GM18868 (cell line): Measurements from ENCODE around the gene SYNGR3.
"Not testable (repeated sequence)": the region's sequence is repeated elsewhere in the genome, so short reads cannot be mapped to it uniquely, and the experiment has no call there.

ENCODE experiments used
- ATAC-seq: cut with Tn5 transposase; IDR thresholded peaks from one replicate; pipeline ENCODE4 v1.9.1; 2021; ENCODE audit warnings: mild to moderate bottlenecking, moderate library complexity; ENCODE audit not compliant: unreplicated experiment

SYNGR3 gene

DNA sequence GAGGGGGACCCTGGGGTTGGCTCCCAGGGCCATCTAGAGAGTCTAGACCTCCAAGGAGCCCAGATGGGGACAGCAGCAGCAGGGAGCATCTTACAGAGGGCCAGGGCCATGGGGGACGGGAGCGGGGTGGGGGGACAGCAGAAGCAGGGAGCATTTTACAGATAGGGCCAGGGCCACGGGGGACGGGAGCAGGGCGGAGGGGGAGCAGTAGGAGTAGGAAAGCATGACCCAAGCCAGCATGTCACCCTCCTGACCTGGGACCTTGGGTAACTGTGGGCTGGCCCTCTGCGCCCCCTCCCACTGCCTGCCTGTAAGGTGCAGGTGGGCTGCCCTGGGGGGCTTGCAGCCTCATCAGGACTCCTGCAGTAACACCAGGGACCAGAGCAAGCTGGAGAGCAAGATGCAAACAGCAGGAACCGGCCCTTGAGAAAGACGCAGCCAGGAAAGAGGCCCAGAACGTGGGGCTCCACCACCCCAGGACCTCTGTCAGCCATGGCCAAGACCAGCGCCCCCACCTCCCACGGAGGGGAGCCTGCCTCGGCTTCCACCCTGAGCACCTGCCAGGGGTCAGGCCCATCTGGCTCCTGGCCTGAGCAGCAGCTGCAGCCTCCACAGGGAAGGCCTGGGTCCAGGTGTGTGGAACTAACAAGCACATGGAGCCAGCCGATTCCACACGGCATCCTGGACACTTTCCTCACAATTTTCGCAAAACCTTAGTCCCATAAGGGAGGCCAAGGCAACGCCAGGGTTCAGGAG is 17.5 kb downstream of the SYNGR3 start:
- no peak for ATAC-seq

DNA sequence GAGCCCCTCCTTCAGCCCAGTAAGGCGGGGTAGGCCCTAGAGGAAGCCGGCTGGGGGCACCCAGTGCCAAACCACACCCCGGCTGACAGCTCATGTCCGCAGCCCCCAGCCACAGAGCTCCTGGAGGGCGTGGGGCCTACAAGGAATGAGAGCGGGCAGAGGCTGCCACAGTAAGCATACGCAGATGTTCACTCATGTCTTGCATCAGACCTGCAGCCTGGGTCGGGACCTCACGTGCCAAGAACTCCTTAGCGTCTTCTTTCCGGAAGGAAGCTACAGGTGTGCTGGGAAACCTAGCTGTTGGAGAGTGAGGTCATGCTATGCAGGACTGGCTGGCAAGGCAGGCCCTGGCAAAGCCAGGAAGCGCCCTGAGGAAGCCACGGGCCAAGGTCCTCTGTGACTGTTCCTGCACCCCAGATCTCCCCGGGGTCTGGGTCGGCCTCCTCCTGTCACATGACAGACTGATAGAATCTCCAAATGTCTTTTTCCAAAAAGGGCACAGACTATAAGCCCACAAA is 18.3 kb downstream of the SYNGR3 start:
- ATAC-seq: no peak

DNA sequence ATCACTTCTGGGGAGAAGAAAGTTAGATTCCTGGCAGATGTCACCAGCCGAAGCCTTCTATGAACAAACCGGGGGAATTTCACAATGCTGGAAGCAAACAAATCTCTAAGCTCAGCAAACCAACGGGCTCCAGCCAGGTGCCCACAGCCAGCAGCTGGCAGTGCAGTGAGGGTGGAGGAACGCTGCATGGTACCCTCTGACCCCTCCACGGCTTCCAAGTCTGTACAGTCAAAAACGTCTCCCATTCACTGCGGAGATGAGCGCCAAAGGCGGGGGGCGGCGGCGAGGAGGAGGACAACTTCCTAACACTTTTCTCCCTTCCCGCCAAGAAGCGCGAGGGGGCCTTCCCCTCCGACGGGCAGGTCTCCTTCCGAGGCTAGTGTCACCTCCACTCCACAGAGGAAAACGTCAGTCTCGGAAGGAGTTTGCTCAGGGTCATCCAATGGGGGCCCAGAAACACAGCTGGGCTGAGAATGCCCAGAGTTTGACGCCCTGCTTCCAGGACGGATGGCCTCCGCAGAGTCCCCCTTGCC is 18.9 kb downstream of the SYNGR3 start:
- no peak for ATAC-seq

DNA sequence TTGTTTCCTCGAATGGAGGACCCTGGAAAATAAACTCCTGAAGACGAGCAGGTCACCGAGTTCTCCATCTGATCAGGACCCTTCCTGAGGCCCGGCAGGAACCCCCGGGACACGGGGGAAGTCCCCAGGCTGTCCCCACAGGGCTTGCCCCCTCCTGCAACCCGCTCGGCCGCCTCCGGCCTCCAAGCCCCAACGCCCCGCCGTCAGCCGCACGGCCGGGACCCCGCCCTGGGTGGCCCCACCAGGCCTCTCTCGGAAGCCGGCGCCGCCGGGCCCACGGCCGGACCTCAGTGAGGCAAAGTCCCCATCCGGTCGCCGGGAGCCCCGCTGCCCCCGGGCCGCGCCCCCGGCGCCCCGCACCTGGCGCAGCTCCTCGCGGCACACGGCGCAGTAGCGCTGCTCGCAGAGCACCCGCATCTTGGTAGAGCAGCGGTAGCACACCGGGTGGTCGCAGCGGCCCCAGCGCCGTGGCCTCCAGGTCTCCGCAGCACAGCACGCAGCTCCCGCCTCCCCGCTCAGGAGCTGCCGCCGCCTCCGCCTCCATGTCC is 19.5 kb downstream of the SYNGR3 start:
- ATAC-seq: peak; percentile 29

DNA sequence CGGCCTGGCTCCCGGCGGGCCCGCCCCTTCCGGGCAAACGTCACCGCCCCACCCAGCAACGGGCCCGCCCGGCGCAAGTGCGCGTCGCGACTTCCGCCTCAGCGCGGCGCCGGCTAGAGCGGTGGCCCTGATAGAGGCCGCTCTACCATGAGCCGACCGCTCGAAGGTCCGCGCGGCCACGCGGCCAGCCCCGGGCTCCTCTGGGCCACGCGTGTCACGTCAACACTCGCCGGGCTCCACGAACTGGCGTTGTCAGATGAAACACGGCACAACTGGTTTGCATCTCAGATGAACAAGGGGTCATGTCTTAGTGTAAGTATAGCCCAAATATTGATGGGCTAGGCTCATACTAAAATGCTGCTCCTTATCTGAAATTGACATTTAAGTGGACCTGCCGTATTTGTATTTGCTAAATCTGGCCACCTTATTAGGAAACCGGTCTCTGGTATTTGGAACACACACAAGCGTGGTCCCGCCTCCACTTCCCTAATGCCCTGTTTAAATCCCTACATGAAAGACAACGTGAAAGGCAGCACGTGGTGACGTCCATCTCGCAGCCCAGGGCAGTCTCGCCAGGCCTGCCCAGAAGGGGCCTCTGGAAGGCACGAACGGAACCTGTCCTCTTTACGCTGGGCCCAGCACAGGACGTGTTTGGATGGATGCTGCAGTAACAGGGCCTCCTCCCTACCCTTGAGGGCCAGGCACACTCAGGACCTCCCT is 20.2 kb downstream of the SYNGR3 start, which contains the start of gene ZNF598:
TSS of gene ZNF598 (minus strand) at position 31 of the 720 bp plus-strand sequence.
- ATAC-seq: peak; percentile 90

DNA sequence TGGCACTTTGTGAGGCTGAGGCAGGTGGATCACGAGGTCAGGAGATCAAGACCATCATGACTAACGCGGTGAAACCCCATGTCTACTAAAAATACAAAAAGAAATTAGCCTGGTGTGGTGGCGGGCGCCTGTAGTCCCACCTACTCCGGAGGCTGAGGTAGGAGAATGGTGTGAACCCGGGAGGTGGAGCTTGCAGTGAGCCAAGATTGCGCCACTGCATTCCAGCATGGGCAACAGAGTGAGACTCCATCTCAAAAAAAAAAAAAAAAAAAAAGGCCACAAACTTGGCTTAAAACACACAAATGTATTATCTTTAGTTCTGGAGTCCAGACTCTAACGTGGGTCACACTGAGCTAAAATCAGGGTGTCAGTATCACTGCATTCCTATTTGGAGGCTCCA is 22.0 kb downstream of the SYNGR3 start:
- not testable (repeated sequence) for ATAC-seq

DNA sequence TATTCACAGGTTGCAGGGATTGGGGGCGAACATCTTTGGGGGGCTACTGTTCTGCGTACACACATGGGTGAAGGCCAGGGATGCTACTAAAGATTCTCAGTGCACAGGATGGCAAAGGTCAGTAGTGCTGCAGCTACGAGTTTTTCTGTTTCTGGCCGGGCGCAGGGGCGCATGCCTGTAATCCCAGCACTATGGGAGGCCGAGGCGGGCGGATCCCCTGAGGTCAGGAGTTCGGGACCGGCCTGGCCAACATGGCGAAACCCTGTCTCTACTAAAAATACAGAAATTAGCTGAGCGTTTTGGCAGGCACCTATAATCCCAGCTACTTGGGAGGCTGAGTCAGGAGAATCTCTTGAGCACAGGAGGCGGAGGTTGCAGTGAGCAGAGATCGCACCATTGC is 23.8 kb downstream of the SYNGR3 start:
- no peak for ATAC-seq

DNA sequence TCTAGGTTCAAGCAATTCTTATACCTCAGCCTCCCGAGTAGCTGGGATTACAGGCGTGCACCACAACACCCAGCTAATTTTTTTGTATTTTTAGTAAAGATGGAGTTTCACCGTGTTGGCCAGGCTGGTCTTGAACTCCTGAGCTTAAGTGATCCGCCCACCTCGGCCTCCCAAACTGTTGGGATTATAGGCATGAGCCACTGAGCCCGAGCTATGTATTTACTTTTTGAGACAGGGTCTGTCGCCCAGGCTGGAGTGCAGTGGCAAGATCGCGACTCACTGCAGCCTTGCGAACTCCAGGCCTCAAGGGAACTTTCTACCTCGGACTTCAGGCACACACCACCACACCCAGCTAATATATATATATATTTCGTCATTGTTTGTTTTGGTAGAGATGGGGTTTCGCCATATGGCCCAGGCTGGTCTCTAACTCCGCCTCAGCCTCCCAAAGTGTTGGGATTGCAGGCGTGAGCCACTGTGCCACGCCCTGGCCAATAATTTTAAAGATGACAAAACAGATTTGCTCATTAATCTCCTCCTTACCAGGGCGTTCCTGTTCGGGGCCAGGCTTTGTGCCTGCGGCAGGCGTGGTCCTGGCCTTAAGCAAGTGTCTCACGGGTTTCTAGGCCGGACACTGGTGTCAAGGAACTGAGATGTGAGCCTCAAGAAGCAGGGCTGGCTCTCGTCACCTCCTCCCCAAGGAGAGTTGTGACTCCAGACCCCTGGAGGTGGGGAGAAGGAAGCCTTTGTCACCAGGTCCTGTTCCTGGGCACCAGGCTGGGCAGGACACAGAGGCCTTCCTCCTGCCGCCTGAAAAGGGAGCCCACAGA is 25.6 kb downstream of the SYNGR3 start:
- no peak for ATAC-seq

DNA sequence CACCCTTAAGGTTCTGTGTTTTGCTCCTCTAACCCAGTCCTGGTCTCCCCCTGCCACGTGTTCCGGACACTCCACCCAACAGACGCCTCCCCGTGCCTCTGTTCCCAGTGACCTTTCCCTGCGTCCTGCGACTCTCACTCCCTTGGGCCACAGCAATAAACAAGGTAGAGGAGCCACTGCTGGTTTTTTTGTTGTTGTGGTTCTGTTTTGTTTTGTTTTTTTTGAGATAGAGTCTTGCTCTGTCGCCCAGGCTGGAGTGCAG is 26.1 kb downstream of the SYNGR3 start:
- no peak for ATAC-seq

DNA sequence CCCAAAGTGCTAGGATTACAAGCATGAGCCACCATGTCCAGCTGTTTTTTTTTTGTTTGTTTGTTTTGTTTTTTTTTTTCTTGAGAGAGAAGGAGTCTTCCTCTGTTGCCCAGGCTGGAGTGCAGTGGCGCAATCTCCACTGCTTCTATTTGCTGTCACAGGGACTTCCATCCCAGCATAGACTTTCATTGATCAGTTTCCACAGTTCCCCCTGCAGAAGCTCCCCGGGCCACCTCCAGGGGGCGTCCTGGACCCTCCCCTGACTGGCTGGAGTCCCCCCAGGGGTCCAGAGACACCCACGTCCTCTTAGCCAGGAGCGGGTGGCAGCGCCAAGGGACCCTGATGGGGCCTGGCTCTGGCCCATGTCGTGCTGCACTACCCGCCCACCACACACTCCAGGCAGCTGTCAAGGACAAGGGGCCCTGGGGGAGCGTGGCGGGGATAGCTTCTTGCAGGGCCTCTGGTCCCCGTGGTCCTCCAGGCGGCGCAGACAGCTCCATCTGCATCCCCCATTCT is 26.7 kb downstream of the SYNGR3 start:
- ATAC-seq: no peak

DNA sequence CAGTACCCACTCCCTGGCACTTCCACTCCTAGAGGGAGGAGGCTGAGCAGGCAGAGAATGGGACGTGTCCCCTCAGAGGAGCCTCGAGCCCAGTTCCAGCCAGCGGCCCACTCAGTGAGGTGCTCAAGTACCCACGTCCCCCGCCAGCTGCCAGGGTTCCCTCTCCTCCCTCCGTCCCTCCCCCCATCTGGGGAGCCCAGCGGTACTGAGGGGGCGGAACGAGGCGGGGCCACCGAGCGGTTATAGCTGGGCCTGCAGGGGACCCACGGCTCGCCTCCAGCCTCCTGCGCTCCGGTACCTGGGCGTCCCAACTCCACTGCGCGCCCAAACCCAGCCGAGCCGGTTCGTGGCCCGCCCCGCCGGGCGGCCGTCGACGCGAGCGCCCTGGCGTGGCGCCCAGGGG is 29.7 kb downstream of the SYNGR3 start, which contains the start of gene NPW:
TSS of gene NPW (plus strand) at position 268 of the 403 bp plus-strand sequence.
- ATAC-seq: no peak

DNA sequence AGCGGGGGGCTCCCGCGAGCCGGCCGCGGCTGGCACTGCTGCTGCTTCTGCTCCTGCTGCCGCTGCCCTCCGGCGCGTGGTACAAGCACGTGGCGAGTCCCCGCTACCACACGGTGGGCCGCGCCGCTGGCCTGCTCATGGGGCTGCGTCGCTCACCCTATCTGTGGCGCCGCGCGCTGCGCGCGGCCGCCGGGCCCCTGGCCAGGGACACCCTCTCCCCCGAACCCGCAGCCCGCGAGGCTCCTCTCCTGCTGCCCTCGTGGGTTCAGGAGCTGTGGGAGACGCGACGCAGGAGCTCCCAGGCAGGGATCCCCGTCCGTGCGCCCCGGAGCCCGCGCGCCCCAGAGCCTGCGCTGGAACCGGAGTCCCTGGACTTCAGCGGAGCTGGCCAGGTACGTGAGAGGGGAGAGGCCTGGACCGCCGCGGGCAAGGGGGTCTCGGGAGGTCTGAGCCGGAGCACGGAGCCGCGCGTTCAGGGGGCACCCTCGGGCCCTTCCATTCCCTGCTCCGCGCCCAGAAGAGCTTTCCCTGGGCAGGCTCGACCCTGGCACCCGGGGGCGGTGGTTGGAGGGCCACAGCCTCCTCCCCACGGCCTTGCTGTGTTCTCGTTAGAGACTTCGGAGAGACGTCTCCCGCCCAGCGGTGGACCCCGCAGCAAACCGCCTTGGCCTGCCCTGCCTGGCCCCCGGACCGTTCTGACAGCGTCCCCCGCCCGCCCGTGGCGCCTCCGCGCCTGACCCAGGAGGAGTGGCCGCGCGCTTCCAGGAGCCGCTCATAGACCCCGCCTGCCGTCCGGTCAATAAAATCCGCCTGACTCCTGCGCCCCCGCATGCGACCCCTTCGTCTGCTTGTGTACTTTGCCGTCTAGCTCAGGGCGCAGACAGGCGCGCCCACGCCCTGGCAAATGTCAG is 30.4 kb downstream of the SYNGR3 start:
- no peak for ATAC-seq

DNA sequence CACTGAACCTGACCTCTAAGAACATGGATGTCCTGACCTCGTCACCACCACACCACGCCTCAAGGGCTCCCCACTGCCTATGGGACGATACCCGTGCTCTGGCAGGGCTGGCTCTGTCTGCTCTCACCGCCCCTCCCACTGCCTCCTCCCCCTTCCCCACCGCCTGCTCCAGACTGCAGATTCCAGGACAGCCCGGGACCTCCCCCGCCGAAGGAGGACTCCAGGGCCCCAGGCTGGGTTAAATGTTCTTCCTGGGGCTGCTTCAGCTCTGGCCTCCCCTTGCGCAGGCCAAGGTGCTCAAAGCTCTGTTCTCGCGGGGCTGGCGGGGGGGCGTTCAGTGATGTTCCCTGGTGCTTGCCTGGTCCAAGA is 32.9 kb downstream of the SYNGR3 start:
- no peak for ATAC-seq

DNA sequence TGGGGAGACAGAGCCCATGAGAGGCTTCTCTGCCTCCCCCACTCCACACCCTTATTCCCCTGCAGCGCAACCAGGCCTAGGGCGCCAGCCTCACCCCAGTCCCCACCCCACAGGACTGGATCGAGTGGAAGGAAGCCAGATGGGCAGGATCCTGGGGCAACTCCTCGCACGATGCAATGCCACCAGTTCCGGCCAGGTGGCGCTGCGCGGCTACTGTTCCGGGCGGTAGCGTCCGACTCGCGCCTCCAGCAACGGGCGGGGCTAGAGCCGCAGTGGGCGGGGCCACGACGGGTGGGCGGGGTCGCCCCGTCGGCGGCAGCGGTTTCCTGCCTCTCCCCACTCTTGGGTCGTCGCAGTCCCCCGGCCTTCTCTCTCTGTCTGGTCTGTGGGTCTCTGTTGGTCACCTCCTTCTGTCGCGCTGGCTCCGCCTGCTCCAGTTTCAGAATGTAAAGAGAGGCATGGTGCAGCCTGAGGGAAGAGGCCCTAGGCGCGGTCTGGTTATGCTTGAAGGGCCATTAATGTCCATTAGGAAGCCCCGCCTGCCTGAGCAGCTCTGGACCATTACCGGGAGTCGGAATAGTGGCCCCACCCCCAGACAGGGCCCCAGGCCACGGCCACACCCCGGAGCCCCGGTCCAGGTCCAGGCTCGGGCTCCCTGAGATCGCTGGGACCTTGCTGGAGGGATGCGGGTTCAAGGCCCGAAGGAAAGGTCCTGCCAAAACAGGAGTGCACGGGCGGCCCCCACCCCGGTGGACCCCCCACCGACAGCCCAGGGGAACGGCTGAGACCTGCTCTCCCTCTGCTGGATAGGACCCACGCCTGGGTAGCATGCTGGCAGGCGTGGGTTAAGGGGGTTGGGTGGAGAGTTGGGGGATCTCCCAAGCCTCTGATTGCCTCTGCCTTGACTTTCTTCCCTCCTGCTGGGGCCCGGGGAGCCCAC is 33.6 kb downstream of the SYNGR3 start:
- peak; percentile 73 for ATAC-seq

DNA sequence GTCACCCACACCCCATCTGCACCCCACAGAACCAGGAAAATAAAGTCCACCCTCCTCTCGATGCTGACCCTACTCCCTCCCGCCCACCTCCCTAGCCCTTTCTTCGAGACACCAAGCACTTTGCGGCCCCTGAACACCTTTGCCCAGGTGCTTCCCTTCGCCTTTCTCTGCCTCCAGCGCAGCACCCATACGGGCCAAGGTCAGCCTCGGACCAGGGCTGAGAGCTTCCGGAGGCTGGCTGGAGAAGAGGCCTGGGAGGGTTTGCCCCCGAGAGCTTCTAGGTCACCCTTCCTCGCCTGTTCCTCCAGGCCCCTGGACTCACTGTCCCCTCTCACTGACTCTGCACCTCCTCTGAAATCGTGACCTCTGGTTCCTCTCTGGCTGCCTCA is 34.3 kb downstream of the SYNGR3 start:
- ATAC-seq: no peak

DNA sequence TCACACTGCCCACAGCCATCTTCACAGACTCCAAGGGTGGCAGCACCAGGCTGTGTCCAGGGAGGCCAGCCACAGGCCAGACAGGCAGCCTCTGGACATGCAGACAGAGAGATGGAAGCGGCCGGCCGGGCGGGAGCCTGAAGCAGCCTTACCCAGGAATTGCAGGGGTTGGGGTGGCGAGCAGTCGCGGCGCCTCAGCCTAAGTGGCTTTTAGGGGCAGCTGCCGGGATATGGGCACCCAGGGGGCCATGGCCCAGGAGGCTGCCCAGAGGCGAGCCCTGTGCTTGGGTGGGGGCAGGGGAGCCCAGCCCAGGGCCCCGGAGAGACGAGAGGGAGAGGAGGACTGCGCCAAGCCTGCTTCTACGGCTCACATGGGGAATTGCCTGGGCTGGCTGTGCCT is 35.5 kb downstream of the SYNGR3 start:
- ATAC-seq: no peak

DNA sequence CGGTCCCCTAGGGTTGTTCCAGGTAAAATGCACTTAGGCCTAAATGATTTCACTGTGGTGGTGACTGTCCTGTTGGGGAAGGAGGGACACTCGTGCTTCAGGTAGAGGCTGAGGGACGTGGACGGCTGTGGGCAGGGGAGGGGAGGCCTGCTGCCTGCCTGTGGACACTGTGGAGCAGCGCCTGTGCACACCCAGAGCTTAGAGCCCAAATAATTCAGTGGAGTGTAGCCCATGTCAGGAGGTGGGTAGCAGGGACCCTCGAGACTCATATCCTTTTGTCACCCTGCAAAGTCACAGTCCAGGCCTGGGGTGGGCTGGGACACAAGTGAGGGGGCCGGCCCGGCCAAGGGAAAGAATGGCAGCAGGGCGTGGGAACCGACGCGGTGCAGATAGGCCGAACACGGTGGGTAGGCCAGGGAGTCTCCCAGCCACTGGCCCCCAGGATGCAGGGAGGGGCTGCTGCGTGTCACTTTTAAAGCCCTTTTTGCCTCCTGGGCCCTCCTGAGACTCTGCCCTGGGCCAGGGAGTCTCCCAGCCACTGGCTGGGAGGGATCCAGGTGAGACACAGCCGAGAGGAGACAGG is 36.2 kb downstream of the SYNGR3 start:
- no peak for ATAC-seq

DNA sequence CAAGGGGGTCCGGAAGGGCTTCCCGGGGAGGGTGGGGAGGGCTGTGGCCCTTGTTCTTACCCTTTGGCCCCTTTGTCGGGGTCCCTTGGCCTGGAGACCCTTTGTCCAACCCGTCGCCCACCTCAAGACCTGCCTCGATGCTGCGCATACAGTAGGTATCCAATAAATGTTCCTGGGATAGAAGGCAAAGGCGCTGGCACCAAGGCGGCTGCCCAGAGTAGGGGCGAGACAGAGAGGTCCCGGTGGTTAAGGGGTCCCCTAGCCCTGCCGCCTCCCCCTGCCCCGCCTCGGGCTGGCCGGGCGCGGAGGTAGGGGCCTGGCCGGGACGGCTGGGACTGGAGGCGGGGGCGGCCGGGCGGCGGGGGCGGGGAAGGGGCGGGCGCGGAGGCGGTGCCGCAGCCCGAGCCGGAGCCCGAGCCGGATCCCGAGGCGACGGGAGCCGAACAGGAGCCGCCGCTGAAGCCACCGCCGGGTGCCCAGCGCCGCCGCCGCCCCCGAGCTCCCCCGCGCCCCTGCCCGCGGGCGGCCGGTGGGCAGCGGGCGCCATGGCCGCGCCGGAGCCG is 36.8 kb downstream of the SYNGR3 start, which contains the start of gene NHERF2:
TSS of gene NHERF2 (plus strand) at position 442 of the 563 bp plus-strand sequence. CDS start at position 546, 104 bp downstream.
- no peak for ATAC-seq
